Right atrium auricular region (tissue), 2 donors: ENCODE data around the gene NPIPA2. TPM values are rescaled to one million over a fixed set of nuclear protein-coding genes. Genes with fewer than 3 reads are reported as not detected.
"Not testable (repeated sequence)": the region's sequence is repeated elsewhere in the genome, so short reads cannot be mapped to it uniquely, and the experiment has no call there.

ENCODE experiments used
- DNase-seq: peaks from one replicate; pipeline ENCODE4 v3.0.0-alpha.2; 2019; ENCODE audit warnings: low spot score
- H3K27ac ChIP-seq, 2 donors: fragments of 200-600 bp; sonication (generic); 1 replicate in 1 of 2; 2 replicates in 1 of 2; pipeline ENCODE4 v1.5.1; 2016 to 2019
- H3K27me3 ChIP-seq, 2 donors: fragments of 200-600 bp; sonication (generic); one replicate each; pipeline versions ENCODE4 v1.5.1 to v1.6.0; 2017 to 2019
- H3K36me3 ChIP-seq: fragments of 200-600 bp; sonication (generic); one replicate; pipeline ENCODE4 v1.5.1; 2016
- H3K4me1 ChIP-seq, 2 donors: fragments of 200-600 bp; sonication (generic); one replicate each; pipeline versions ENCODE4 v1.5.1 to v1.6.0; 2017 to 2019
- H3K4me3 ChIP-seq, 2 donors: fragments of 200-600 bp; sonication (generic); 1 replicate in 1 of 2; 2 replicates in 1 of 2; pipeline ENCODE4 v1.5.1; 2017 to 2019; ENCODE audit warnings: mild to moderate bottlenecking in 1 of 2, moderate library complexity in 1 of 2
- H3K9me3 ChIP-seq, 2 donors: fragments of 200-600 bp; sonication (generic); one replicate each; pipeline ENCODE4 v1.5.1; 2019
- total RNA-seq, 2 donors: library from RNA; depleted of rRNA; stranded (reverse); fragments of >200 nt; gene quantifications; one replicate each; pipeline ENCODE4 v1.1.0, GENCODE V29; 2016

NPIPA2 gene
- 1 to 10 TPM in 1 of 2 donors, not detected in 1; 1.4 TPM for total RNA-seq

- H3K9me3 ChIP-seq, H3K27ac ChIP-seq, DNase-seq, H3K36me3 ChIP-seq, H3K4me1 ChIP-seq, H3K4me3 ChIP-seq, H3K27me3 ChIP-seq: not testable (repeated sequence)
Measured at GRCh38 chr16:14742273-14743128, at the start of gene NPIPA2. TSS of gene NPIPA2 (plus strand) at chr16:14742533. CDS start at chr16:14748066, 5,533 bp downstream.

GRCh38 chr16:14694129-14694528 is 48.2 kb upstream of the NPIPA2 start, which contains the start of gene PLA2G10:
TSS of gene PLA2G10 (minus strand) at chr16:14694308. CDS start at chr16:14694229, 79 bp downstream.
- not testable (repeated sequence) for DNase-seq, H3K27me3 ChIP-seq, H3K4me1 ChIP-seq, H3K27ac ChIP-seq, H3K36me3 ChIP-seq, H3K4me3 ChIP-seq, H3K9me3 ChIP-seq

- not testable (repeated sequence) for H3K27ac ChIP-seq, H3K36me3 ChIP-seq, DNase-seq, H3K4me1 ChIP-seq, H3K27me3 ChIP-seq, H3K9me3 ChIP-seq, H3K4me3 ChIP-seq
Measured at GRCh38 chr16:14701859-14702258, 40.5 kb upstream of the NPIPA2 start.

DNA sequence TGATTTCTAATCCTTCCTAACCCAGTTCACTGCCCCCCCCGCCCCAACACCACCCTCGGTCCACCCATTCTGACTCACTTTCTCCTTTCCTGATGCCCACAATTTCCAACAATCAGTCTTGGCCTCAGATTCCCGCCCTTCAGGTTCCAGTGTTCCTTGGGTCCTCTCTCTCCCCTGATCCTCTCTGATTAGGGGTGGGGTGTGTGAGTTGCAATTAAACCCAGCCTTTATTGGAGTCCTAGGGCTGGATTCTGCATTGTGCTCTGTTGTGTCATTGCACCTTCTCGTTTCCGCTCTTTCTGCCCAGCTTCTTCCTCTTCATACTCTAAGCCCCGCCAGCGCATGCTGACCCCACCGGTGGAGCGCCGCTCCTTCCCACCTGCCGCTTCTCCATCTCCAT is 39.7 kb upstream of the NPIPA2 start:
- H3K4me3 ChIP-seq, DNase-seq, H3K9me3 ChIP-seq, H3K36me3 ChIP-seq, H3K27ac ChIP-seq, H3K27me3 ChIP-seq, H3K4me1 ChIP-seq: not testable (repeated sequence)

DNA sequence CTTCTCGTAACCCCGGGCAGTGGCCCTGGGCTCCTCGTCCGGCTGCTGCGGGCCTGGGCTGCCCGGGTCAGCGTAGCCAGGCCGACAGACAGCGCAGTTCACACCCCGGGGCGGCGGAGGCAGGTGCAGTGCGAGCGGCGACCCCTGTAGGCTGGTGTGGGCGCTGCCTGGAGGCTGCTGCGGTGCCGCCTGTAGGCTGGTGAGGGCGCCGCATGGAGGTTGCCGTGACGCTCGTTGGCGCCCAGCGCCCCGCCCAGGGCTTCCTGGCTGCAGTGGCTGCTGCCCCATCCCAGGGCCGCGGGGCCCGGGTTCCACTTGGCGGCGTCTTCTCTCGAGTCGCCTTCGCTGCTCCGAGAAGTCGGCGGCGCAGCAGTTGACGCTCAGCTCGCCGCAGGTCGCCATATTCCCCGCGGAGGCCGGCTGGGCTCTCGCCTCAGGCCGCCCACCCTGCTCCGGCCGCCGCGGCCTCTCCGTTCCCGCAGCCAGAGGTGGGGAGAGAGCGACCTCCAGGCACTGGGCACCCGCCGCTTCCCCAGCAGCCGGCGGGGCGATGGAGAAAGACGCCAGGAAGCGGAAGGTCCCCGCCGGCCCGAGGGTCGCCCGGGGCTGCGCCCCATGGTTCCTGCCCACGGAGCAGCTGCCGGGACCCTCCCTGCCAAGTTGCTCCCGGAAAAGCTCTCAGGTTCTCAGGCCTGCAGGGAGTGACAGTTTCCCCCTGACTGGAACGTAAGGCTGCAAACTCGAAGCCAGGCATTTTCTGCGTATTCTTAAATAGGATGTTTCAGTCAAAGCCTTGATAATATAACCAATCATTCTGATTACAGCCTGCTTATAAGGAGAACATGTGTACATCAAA is 38.9 kb upstream of the NPIPA2 start, which contains the start of gene NPIPA3:
NPIPA3 (plus strand) TSS at position 256 of the 856 bp plus-strand sequence. CDS start 5,533 bp downstream, outside the sequence.
- H3K27me3 ChIP-seq, H3K9me3 ChIP-seq, DNase-seq, H3K36me3 ChIP-seq, H3K4me3 ChIP-seq, H3K4me1 ChIP-seq, H3K27ac ChIP-seq: not testable (repeated sequence)

- H3K27ac ChIP-seq, H3K9me3 ChIP-seq, H3K4me3 ChIP-seq, H3K27me3 ChIP-seq, DNase-seq, H3K4me1 ChIP-seq, H3K36me3 ChIP-seq: not testable (repeated sequence)
Measured at GRCh38 chr16:14733233-14733632, 9.1 kb upstream of the NPIPA2 start.

- H3K27me3 ChIP-seq, H3K4me3 ChIP-seq, H3K4me1 ChIP-seq, H3K36me3 ChIP-seq, H3K27ac ChIP-seq, H3K9me3 ChIP-seq, DNase-seq: not testable (repeated sequence)
Measured at GRCh38 chr16:14740832-14741385, 1.4 kb upstream of the NPIPA2 start.

DNA sequence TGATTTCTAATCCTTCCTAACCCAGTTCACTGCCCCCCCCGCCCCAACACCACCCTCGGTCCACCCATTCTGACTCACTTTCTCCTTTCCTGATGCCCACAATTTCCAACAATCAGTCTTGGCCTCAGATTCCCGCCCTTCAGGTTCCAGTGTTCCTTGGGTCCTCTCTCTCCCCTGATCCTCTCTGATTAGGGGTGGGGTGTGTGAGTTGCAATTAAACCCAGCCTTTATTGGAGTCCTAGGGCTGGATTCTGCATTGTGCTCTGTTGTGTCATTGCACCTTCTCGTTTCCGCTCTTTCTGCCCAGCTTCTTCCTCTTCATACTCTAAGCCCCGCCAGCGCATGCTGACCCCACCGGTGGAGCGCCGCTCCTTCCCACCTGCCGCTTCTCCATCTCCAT is 539 bp upstream of the NPIPA2 start:
- not testable (repeated sequence) for DNase-seq, H3K36me3 ChIP-seq, H3K27me3 ChIP-seq, H3K27ac ChIP-seq, H3K4me1 ChIP-seq, H3K9me3 ChIP-seq, H3K4me3 ChIP-seq

DNA sequence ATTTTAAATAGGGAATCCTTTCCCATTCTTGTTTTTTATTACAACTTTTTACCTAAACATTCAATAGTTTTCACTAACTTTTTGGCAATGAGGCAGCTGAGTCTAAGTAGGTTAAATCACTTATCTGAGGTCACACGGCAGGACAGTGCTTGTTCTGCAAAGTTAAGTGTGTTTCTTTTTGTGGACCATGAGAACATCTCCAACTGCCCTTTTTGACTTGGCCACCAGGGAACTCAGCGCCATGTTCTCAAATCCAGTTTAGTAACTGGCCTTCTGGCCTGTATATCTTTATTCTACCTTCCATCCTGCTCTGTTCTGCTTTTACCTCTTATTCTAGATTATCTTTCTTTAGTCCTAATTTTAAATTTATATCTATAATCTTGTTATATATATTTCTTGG is 31.3 kb downstream of the NPIPA2 start:
- not testable (repeated sequence) for H3K36me3 ChIP-seq, H3K4me1 ChIP-seq, H3K27ac ChIP-seq, H3K4me3 ChIP-seq, H3K9me3 ChIP-seq, DNase-seq, H3K27me3 ChIP-seq

GRCh38 chr16:14775624-14776023 is 33.3 kb downstream of the NPIPA2 start:
- not testable (repeated sequence) for H3K36me3 ChIP-seq

DNA sequence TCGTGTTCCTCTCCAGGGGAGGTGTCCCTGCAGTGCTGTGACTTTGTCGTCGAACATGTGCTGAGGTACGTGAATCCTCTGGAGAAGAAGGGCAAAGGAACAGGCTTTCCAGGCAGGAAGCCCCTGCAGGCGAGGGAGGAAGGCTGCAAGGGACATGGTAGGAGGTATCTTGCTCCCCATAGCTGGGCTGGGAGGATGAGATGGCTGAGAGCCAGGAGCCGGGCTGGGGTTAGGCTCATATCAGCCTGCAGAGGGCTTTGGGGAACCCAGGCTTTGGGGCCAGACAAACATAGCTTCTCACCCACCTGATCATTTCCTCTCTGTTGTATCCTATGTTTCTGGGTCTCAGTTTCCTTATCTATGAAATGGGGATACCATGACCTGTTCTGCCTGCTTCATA is 34.4 kb downstream of the NPIPA2 start:
- not testable (repeated sequence) for H3K36me3 ChIP-seq, H3K4me3 ChIP-seq, H3K4me1 ChIP-seq, H3K27ac ChIP-seq, H3K9me3 ChIP-seq, DNase-seq, H3K27me3 ChIP-seq

More at GRCh38 chr16:14775624-14776023, 33.3 kb downstream of the NPIPA2 start:
- H3K4me3 ChIP-seq, H3K9me3 ChIP-seq, DNase-seq, H3K27ac ChIP-seq, H3K27me3 ChIP-seq, H3K4me1 ChIP-seq: not testable (repeated sequence)

DNA sequence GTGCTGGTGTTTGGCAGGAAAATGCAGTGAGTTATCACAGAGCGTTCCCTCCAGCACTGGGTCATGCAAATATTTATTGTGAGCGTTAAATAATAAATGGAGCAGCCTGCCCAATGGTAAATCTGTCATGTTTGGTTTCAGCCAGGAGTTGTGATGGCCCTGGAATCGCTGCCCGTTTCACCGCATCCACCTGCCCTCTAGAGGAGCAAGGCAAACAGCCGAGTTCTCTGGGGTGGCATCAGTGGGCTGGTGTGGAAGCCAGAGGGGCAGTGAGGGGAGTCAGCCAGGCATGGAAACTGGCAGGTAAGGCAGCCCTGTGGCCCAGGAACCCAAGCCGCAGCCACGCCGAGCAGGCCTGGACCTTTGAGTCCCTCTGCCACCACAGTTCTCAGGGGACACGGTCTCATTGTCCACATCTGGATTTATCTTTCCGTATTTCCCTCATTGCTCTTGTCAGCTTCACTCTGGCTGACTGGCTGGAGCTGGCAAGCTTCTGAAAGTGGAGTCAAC is 37.1 kb downstream of the NPIPA2 start:
- not testable (repeated sequence) for H3K4me1 ChIP-seq, H3K4me3 ChIP-seq, DNase-seq, H3K9me3 ChIP-seq, H3K27me3 ChIP-seq, H3K27ac ChIP-seq, H3K36me3 ChIP-seq

- not testable (repeated sequence) for DNase-seq, H3K27me3 ChIP-seq, H3K9me3 ChIP-seq, H3K4me3 ChIP-seq, H3K4me1 ChIP-seq, H3K36me3 ChIP-seq, H3K27ac ChIP-seq
Measured at GRCh38 chr16:14786180-14786579, 43.8 kb downstream of the NPIPA2 start.

DNA sequence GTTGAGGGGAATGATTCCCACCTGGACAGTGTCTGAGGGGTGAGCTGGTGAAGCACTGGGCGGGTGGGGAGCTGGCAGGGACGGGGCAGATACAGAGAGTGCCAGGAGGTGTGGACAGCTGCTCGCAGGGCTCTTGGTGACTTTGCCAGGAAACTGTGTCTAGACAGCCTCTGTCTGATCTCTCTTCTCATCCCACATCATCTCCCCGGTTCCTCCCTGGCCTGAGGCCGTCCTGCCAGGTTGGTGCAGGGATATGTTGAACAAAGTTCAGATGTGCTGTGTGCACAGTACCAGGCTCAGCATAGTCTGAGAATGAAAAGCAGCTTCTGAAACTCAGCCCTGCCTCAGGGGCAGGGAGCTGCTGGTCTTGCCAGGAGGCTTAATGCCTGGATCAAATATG is 47.2 kb downstream of the NPIPA2 start:
- not testable (repeated sequence) for DNase-seq, H3K4me1 ChIP-seq, H3K27ac ChIP-seq, H3K4me3 ChIP-seq, H3K27me3 ChIP-seq, H3K9me3 ChIP-seq, H3K36me3 ChIP-seq
